DMS114 treated with DMSO at 0.1 percent for 48 hours (cell line): ENCODE results near the gene EHD4.

ENCODE experiments used
- DNase-seq: peaks from one replicate; lab custom pipeline; 2025; ENCODE audit not compliant: unreplicated experiment; lab: John Stamatoyannopoulos, UW

EHD4 gene

DNA sequence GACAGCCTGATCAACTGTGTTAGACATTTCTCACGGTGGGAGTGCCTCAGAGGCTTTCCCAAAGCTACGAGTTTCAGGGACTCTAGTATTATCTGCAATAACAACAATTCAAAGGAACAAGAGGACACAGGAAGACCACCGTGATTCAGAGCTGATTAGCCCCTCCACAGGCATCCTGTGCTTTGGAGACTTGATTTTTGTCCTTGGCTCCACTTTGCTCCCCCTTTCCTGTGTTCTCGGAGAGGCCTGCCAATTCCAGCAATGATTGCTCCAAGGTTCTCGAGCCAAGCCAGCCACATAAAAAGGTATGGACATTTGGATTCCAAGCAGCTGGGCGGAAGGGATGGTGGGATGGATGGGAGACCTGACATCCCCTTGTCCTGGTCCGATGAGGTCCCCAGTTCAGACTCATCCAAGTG, 14.3 kb downstream of the EHD4 start:
- DNase-seq = no peak

DNA sequence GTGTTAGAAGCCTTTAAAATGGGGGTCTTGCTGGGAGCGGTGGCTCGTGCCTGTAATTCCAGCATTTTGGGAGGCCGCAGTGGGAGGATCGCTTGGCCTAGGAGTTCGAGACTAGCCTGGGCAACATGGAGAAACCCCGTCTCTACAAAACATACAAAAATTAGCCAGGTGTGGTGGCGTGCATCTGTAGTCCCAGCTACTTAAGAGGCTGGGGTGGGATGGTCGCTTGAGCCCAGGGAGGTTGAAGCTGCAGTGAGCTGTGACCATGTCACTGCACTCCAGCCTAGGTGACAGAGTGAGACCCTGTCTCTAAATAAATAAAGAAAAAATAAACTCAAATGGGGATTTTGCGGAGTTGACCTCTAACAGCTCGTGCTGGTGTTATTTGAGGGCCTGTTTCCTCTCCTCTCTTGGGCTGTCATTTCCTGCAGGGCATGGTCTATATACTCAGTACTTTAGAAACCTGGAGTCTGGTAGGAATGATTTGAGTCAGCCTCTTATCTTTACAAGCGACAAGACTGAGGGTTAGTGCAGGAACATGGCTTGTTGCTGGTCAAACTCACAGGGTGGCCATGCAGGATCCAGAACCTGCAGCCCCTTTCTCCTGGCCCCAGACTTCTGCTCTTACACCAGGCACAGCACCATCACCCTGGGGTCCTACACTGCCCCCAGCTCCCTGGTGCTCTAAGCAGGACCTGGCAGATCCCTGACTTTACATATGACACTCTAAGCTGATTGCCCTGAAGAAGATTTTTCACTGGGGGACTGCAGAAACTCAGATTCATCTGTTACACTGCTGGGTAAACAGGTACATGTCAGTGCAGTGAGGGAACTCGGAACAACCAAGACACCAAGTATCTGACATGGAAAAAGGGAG, 15.1 kb downstream of the EHD4 start:
- no peak for DNase-seq

GRCh38 chr15:41955807-41956525, 16.4 kb downstream of the EHD4 start:
- no peak for DNase-seq

- no peak for DNase-seq
These were observed 17.3 kb downstream of the EHD4 start for GRCh38 chr15:41955100-41955499.

GRCh38 chr15:41954036-41954435, 18.3 kb downstream of the EHD4 start:
- DNase-seq = no peak

GRCh38 chr15:41952013-41952563, 20.3 kb downstream of the EHD4 start:
- no peak for DNase-seq

- no peak for DNase-seq
These were observed 20.8 kb downstream of the EHD4 start for GRCh38 chr15:41951571-41951970.

DNA sequence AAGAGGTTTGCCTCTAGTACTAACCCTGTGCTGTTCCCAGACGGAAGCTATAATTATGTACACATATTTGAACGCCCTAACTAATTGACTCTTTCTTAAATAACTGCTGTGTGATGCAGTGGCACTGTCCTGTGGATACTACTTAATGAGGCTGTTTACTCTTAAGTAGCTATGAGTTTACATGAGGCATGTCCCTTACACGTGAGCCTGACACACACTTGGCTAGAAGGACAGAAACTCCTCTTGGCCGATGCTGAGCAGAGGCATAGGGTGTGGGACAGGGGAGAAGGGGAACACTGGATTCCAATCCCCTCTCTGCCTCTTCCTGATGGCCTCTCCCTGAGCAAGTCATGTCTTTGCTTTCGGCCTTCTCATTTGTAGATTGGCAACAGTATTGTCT, 21.9 kb downstream of the EHD4 start:
- no peak for DNase-seq

DNA sequence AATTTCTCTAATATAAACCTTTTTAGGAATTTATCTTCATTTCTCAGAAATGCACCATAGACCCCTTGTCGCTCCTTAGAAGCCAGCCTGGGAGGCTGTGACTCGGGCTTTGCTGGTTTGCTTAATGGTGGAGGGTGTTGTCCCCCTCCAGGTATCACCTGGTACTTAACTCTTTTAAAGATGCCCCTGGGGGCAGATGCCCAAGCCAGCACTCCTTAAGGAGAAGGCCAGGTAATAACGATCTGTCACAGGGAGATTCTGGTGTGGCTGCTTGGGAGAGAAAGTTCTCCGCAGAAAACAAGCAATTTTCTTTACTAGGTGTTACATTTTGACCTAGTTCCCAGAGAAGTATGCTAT, 22.3 kb downstream of the EHD4 start:
- no peak for DNase-seq

DNA sequence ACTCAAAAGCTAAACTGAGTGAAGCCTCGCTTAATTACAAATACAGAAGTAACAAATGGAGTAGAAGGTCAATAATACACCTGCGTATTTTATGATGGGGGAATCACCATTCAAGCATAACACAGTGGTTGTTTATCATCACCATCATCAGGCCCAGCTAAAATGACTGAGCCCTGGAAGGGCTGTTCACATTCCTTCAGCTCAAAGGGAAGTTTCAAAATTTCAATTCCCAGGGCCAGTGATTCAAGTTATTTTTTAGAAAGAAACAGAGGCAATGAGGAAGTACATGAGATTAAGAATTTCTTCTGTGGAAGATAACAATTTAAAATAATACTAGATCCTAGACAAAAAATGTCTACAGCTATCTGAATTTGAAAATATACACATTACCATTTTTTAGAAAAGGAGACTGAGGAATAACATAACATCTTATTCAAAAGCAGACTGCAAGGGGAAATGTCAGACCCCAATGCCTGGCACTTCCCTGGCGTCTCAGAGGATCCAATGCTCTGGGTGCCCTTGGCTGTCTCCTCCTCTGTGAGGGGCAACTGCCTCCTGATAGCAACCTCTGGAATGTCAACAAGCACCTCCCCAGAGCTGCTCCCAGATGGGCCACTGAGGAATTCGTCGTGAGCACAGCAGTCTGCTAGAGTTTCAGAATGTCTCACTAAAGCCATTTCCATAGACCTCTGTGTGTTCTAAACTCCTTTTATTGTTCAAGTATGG, 22.8 kb downstream of the EHD4 start:
- no peak for DNase-seq

- DNase-seq = no peak
These were observed 23.9 kb downstream of the EHD4 start for GRCh38 chr15:41948490-41948889.

- no peak for DNase-seq
These were observed 25.4 kb downstream of the EHD4 start for GRCh38 chr15:41946970-41947369.

DNA sequence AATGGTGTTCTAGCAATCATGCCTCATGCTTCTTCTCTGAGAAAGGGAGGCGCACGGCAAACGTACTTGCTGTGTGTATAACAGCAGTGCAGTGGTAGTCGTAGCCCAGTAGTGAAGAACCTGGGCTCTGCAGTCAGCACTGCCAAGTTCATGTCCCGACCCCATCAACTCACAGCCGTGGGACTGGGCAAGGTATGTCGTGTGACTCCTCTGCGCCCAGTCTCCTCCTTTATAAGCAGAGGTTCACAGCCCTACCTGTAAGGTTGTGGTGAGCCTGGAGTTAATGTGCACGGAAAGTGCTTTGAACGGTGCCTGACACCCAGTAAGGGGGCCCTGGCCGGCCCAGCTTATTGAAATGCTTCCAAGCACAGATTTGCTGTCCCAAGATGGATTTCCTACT, 26.6 kb downstream of the EHD4 start:
- no peak for DNase-seq

DNA sequence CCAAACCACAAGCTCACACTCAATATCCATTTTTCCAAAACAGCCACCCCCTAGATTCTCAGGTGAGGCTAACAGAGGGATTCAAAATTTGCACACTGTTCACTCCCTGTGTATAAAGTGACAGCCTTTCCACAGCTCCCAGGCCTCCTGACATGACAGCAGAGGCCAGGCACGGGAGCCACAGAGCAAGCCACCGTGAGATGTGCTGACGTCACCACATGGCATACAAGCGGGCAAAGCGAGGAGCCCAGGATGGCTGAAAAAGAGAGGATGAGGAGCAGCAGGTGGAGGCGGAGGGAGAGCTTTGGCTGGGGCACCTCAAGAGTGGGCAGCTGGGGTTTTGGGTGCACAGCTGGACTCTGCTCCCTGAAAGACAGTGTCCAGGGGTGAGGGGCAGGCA, 27.1 kb downstream of the EHD4 start:
- no peak for DNase-seq

DNA sequence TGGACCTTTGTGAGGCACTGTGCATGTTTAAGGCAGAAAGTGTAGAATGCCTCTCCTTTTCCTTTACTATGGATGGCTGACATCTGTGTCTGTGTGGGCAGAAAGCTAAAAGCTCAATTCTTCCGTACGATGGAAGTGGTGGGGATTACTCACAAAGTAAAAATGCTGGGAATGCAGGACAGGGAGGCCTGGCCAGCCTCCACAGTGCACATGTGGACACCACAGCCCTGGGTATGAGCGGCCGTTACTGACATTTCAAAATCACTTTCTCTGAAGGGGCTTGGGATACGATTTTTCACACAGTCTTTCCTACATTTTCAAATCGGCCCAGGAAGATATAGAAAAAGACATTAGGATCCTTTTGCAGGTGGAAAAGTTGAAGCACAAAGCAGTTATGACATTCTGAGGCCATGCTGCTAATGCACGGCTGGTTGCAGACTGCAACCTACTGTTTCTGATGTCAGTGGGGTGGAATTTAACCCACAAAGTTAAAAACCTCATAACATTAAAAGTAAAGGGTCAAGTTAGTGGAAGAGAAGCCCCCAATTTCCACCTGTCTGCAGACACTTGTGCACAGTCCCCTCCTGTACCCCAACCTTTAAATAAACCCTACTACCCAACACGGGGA, 27.9 kb downstream of the EHD4 start:
- DNase-seq = no peak

GRCh38 chr15:41943543-41944312, 28.6 kb downstream of the EHD4 start:
- no peak for DNase-seq

- DNase-seq = no peak
These were observed 29.5 kb downstream of the EHD4 start for GRCh38 chr15:41942886-41943285.

DNA sequence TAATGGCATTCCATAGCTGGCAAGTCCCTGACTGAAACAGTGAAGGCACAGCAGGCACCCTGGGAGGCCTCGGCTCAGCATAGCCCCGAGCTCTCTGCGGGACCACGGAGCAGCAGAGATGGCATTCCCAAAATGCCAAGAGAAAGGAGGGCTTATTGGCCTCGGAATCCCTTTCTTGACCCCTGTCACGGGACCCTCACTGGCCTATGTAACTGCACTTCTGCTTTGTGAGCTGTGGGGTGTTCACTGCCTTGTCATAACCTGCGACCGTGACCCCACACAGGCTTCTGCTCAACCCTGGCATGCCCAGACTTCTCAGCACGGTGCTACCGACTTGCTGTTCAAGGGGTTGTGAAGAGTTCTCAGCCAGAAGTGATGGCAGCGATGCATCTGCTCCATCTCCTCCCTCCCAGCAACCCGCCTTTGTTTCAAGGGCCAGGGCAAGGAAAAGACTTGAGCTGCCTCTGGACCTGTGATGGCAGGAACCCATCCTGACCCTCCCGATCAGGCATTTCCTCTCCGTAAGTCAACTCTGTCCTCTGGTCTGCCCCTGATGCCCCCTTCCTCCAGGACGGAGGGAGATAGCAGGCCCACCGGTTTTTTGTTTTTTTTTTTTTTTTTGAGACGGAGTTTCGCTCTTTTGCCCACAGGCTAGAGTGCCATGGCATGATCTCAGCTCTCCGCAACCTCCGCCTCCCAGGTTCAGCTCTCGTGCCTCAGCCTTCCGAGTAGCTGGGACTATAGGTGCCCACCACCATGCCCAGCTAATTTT, 30.5 kb downstream of the EHD4 start:
- no peak for DNase-seq

- DNase-seq = no peak
These were observed 31.9 kb downstream of the EHD4 start for GRCh38 chr15:41940441-41940857.

DNA sequence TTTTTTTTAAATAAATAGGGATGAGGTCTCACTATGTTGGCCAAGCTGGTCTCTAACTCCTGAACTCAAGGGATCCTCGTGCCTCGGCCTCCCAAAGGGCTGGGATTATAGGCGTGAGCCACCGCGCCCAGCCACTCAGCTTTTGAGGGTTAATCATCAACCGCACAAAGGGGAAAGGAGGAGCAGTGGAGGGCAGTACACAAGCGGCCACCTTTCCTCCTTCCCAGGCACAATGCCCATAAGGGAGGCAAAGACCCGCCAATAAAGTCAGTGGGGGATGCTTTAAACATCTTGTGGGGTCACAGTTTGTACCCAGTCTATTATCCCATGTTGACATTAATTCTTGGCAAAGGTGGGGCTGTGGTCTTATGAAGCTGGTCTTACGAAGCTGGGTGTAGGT, 32.4 kb downstream of the EHD4 start:
- no peak for DNase-seq
